DMS114 treated with DMSO at 0.1 percent for 48 hours (cell line): ENCODE measurements around the gene FLNC.

Experiments used
- DNase-seq: peaks from one replicate; lab custom pipeline; 2025; ENCODE audit not compliant: unreplicated experiment; lab: John Stamatoyannopoulos, UW

FLNC gene

GRCh38 chr7:128844777-128845311 lies 14.6 kb downstream of the FLNC start:
- no peak for DNase-seq

- no peak for DNase-seq
Measured at GRCh38 chr7:128845475-128845874, 15.3 kb downstream of the FLNC start.

- DNase-seq, result no peak
Measured at GRCh38 chr7:128845987-128846386, 15.8 kb downstream of the FLNC start.

GRCh38 chr7:128846781-128847444 lies 16.7 kb downstream of the FLNC start:
- DNase-seq, result no peak

GRCh38 chr7:128847721-128848211 lies 17.6 kb downstream of the FLNC start:
- DNase-seq, result no peak

- no peak for DNase-seq
Measured at GRCh38 chr7:128848289-128849155, 18.3 kb downstream of the FLNC start.

- DNase-seq, result no peak
Measured at GRCh38 chr7:128849156-128849515, 18.9 kb downstream of the FLNC start.

- DNase-seq, result no peak
Measured at GRCh38 chr7:128849804-128850490, 19.7 kb downstream of the FLNC start.

- DNase-seq, result no peak
Measured at GRCh38 chr7:128852537-128853254, 22.5 kb downstream of the FLNC start.

- DNase-seq, result no peak
Measured at GRCh38 chr7:128853799-128854198, 23.6 kb downstream of the FLNC start.

- DNase-seq, result no peak
Measured at GRCh38 chr7:128854396-128854795, 24.2 kb downstream of the FLNC start.

GRCh38 chr7:128855559-128855958 lies 25.4 kb downstream of the FLNC start:
- DNase-seq, result no peak

- no peak for DNase-seq
Measured at GRCh38 chr7:128856001-128856718, 26.0 kb downstream of the FLNC start.

GRCh38 chr7:128858380-128859231 lies 28.4 kb downstream of the FLNC start:
- no peak for DNase-seq

- no peak for DNase-seq
Measured at GRCh38 chr7:128859232-128860157, 29.3 kb downstream of the FLNC start.

- no peak for DNase-seq
Measured at GRCh38 chr7:128860158-128861073, 30.2 kb downstream of the FLNC start.

- no peak for DNase-seq
Measured at GRCh38 chr7:128861957-128862570, 31.9 kb downstream of the FLNC start.
